Retinal pigment epithelial cell (primary cell): Measurements from ENCODE around the gene OR6B1.
"Not testable (repeated sequence)": the region's sequence is repeated elsewhere in the genome, so short reads cannot be mapped to it uniquely, and the experiment has no call there.

ENCODE experiments used
- DNase-seq: peaks from one replicate; pipeline ENCODE4 v3.0.0-alpha.2; 2010; ENCODE audit warnings: low read depth
- H3K4me3 ChIP-seq: 2 replicates; pipeline ENCODE4 v1.5.1; 2011; ENCODE audit warnings: mild to moderate bottlenecking, low read length, control low read depth, moderate library complexity
- CTCF ChIP-seq: conservative IDR thresholded peaks from 2 replicates; pipeline ENCODE4 v1.5.1; 2011; ENCODE audit warnings: low read depth, low read length, control low read depth, inconsistent platforms

The OR6B1 gene

GRCh38 chr7:144038887-144039286, 38.8 kb downstream of the OR6B1 start:
- no peak for TF ChIP-seq CTCF
- H3K4me3 ChIP-seq, result no peak overlapping the region
- DNase-seq, result no peak

GRCh38 chr7:144048648-144049047, 48.5 kb downstream of the OR6B1 start, which contains the start of gene OR2A5:
Gene OR2A5 (plus strand): TSS chr7:144048948. CDS start chr7:144050402, 1,454 bp downstream.
- H3K4me3 ChIP-seq, result no peak within 1 kb of the TSS
- DNase-seq, result no peak
- no peak for TF ChIP-seq CTCF

GRCh38 chr7:144049491-144049890, 49.4 kb downstream of the OR6B1 start:
- TF ChIP-seq CTCF, result no peak
- no peak for DNase-seq
- no peak overlapping the region for H3K4me3 ChIP-seq

- peak; percentile 31 for DNase-seq
- no peak overlapping the region for H3K4me3 ChIP-seq
- TF ChIP-seq CTCF, result no peak
These were observed 50.0 kb downstream of the OR6B1 start for GRCh38 chr7:144050093-144050492.

GRCh38 chr7:144050884-144051283, 50.8 kb downstream of the OR6B1 start:
- not testable (repeated sequence) for H3K4me3 ChIP-seq, DNase-seq

- no peak for DNase-seq
- no peak for TF ChIP-seq CTCF
- no peak overlapping the region for H3K4me3 ChIP-seq
These were observed 57.8 kb downstream of the OR6B1 start for GRCh38 chr7:144057954-144058353.
